Glutamatergic neuron (in vitro differentiated cells): ENCODE results near the gene RNF150. TPM values are rescaled to one million over a fixed set of nuclear protein-coding genes. Genes with fewer than 3 reads are reported as not detected.

Experiments used
- DNase-seq: peaks from one replicate; pipeline ENCODE4 v3.0.0; 2022
- H3K27ac Mint-ChIP-seq: one replicate; pipeline ENCODE4 v1.8.0; 2020; ENCODE audit warnings: mild to moderate bottlenecking, mixed read lengths, inconsistent platforms; ENCODE audit not compliant: unreplicated experiment
- H3K27me3 Mint-ChIP-seq: one replicate; pipeline ENCODE4 v1.8.0; 2020; ENCODE audit warnings: mild to moderate bottlenecking, moderate library complexity, mixed read lengths, inconsistent platforms; ENCODE audit not compliant: unreplicated experiment
- H3K36me3 Mint-ChIP-seq: one replicate; pipeline ENCODE4 v1.8.0; 2020; ENCODE audit warnings: mild to moderate bottlenecking, mixed read lengths, inconsistent platforms; ENCODE audit not compliant: unreplicated experiment
- H3K4me1 Mint-ChIP-seq: one replicate; pipeline ENCODE4 v1.8.0; 2020; ENCODE audit warnings: mild to moderate bottlenecking, low read depth, mixed read lengths, inconsistent platforms; ENCODE audit not compliant: unreplicated experiment
- H3K4me3 Mint-ChIP-seq: one replicate; pipeline ENCODE4 v1.8.0; 2020; ENCODE audit warnings: mild to moderate bottlenecking, mixed read lengths, inconsistent platforms; ENCODE audit not compliant: unreplicated experiment
- H3K9me3 Mint-ChIP-seq: one replicate; pipeline ENCODE4 v1.8.0; 2020; ENCODE audit warnings: mild to moderate bottlenecking, moderate library complexity, mixed read lengths, inconsistent platforms; ENCODE audit not compliant: unreplicated experiment
- total RNA-seq: library from RNA; stranded (reverse); fragmentation: NEBNext Ultra II Directional; extraction: Animal tissue kit (Norgen Biotek cat#: 25700); gene quantifications from one replicate; pipeline ENCODE4 v1.2.1, GENCODE V29; 2021; ENCODE audit not compliant: unreplicated experiment
- TF ChIP-seq, protein P1 (sequence below): fragments of 200-600 bp; sonication (generic); IDR thresholded peaks from one replicate; pipeline ENCODE4 v1.5.0; 2021; ENCODE audit not compliant: partially characterized antibody, unreplicated experiment

Gene RNF150
- total RNA-seq, 1 donor from 2014 or later = 23.3 TPM

DNA sequence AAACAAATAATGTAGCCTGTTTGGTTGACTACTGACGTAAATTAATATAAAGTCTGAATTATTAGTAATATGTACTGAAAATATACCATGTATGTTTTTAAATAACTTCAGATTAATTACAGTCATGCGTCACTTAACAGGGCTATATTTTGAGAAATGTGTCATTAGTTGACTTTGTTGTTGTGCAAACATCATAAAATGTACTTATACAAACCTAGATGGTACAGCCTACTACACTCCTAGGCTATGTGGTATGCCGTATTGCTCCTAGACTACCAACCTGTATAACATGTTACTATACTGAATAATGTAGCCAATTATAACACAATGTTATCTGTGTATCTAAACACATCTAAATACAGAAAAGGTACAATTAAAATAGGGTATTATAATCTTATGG, 66.6 kb downstream of the RNF150 start:
- Mint-ChIP-seq H3K27me3 (peaks cover 2% of the 10 kb centered on the region), H3K9me3 (no peaks in the 10 kb centered on the region), H3K36me3 (no peaks in the 10 kb centered on the region), H3K4me3 (no peak overlapping the region), H3K27ac (no peak overlapping the region), H3K4me1 (no peaks in the 10 kb centered on the region)
- TF ChIP-seq, protein P1, sequence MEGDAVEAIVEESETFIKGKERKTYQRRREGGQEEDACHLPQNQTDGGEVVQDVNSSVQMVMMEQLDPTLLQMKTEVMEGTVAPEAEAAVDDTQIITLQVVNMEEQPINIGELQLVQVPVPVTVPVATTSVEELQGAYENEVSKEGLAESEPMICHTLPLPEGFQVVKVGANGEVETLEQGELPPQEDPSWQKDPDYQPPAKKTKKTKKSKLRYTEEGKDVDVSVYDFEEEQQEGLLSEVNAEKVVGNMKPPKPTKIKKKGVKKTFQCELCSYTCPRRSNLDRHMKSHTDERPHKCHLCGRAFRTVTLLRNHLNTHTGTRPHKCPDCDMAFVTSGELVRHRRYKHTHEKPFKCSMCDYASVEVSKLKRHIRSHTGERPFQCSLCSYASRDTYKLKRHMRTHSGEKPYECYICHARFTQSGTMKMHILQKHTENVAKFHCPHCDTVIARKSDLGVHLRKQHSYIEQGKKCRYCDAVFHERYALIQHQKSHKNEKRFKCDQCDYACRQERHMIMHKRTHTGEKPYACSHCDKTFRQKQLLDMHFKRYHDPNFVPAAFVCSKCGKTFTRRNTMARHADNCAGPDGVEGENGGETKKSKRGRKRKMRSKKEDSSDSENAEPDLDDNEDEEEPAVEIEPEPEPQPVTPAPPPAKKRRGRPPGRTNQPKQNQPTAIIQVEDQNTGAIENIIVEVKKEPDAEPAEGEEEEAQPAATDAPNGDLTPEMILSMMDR = no peak
- DNase-seq = no peak

DNA sequence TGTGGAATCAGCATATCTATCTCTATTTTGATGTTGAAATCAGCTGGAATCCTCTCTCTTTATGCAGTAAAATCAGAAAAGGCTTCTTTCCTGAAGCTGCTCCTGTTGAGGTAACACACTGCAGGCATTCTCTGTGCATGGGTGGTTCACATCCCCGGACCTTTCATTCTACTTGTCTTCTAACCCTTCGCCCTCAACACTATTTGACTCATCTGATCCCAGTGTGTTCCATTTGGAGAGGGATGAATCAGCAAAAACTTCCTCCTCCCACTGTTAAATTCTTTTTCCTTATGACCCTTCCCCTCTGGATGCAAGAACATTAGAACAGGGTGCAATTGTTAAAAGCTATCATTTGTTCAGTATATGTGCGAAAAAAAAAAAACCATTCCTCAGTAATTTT, 67.4 kb downstream of the RNF150 start:
- Mint-ChIP-seq H3K4me3 (no peak overlapping the region), H3K27me3 (peaks cover 2% of the 10 kb centered on the region), H3K27ac (no peak overlapping the region), H3K9me3 (no peaks in the 10 kb centered on the region), H3K36me3 (no peaks in the 10 kb centered on the region), H3K4me1 (no peaks in the 10 kb centered on the region)
- TF ChIP-seq, protein P1 = no peak
- no peak for DNase-seq

DNA sequence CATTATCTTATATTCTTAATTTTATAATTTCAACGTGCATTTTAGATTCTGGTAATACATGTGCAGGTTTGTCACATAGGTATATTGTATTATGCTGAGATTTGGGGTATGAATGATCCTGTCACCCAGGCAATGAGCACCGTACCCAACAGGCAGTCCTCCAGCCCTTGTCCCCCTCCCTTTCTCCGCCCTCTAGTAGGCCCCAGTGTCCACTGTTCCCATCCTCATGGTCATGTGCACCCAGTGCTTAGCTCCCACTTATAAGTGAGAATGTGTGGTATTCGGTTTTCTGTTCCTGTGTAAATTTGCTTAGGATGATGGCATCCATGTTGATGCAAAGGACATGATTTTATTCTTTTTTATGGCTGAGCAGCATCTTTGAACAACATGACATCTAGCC, 70.6 kb downstream of the RNF150 start:
- peaks cover 2% of the 10 kb centered on the region for H3K27me3 Mint-ChIP-seq

DNA sequence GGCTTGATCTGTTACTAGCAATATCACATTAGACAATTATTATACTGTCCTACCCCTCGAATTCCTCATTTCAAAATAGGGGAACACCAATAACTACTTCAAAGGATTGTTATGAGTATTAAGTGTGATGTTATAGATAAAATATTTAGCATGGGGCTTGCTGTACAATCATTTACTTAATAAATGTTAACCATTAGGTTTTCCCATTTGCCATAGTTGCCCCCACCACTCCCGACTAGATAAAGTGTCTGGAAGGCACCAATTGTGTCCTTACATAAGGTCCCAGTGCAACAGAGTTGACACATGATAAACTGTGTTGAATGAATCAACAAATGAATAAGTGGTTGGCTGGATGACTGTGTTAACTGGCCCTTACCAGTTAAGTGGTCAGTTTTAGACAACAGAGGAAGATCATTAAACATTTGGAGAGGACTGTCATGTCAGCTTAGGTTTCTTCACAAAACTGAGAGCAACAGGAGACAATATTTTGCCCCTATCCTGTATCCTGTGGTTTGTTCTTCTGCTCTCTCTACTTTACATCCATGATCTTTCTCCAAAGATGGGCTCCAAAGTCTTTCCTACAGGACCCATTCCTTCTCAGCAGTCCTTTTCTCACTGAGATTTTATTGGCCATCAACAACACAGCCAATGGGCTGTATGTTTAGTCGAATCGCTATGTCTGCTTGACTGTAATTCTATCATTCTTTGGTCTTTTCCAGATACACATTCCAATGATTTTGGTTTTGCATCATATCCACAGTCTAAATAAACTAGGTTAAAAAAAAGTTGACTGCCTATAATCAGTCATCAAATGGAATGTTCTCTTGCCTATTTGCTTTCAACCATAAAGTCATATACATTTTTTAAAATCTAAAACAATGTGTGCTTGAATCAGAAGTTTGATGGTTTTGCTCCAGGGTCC, 74.4 kb downstream of the RNF150 start:
- TF ChIP-seq, protein P1 = no peak
- no peaks in the 10 kb centered on the region for H3K36me3 Mint-ChIP-seq
- no peak overlapping the region for H3K27ac Mint-ChIP-seq
- no peak overlapping the region for H3K4me3 Mint-ChIP-seq
- no peaks in the 10 kb centered on the region for H3K9me3 Mint-ChIP-seq
- DNase-seq = no peak
- H3K27me3 Mint-ChIP-seq = peaks cover 2% of the 10 kb centered on the region
- H3K4me1 Mint-ChIP-seq = no peaks in the 10 kb centered on the region

More for the DNA sequence above, 70.6 kb downstream of the RNF150 start:
- Mint-ChIP-seq H3K4me1 (no peaks in the 10 kb centered on the region), H3K4me3 (no peak overlapping the region), H3K36me3 (no peaks in the 10 kb centered on the region), H3K27ac (no peak overlapping the region), H3K9me3 (no peaks in the 10 kb centered on the region)
- TF ChIP-seq, protein P1 = no peak
- no peak for DNase-seq

DNA sequence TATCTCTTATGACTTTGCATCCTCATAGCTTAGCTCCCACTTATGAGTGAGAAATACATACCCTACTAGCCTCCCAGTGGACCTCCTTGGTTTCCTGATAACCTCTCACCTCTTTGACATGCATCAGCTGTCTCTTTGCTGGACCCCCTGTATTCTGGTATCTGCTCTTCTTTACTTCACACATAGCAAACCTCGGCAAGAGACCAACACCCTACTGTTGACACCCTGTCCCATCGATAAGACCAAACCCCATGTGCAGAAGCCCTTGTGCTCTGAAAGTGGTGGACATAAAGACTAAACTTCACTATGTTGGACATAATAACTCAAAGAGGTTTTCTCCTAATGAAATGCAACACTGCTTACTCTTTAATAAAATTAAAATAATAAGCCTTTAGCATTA, 75.7 kb downstream of the RNF150 start:
- H3K4me1 Mint-ChIP-seq = no peaks in the 10 kb centered on the region
- H3K36me3 Mint-ChIP-seq = no peaks in the 10 kb centered on the region
- H3K4me3 Mint-ChIP-seq = no peak overlapping the region
- H3K9me3 Mint-ChIP-seq = no peaks in the 10 kb centered on the region
- H3K27ac Mint-ChIP-seq = no peak overlapping the region
- DNase-seq = no peak
- peaks cover under 1% of the 10 kb centered on the region for H3K27me3 Mint-ChIP-seq
- TF ChIP-seq, protein P1 = no peak
